Stomach (tissue), 19 donors: ENCODE results near the gene DOCK2. TPM values are rescaled to one million over a fixed set of nuclear protein-coding genes. Genes with fewer than 3 reads are reported as not detected.

Source experiments
- DNase-seq, 2 donors: peaks; one replicate each; pipeline versions ENCODE4 v3.0.0 to v3.0.0-alpha.2; 2013 to 2019
- H3K27ac ChIP-seq, 5 donors: fragments of 200-600 bp in 4 of 5; sonication (generic) in 4 of 5; one replicate each; pipeline ENCODE4 v1.5.1; 2013 to 2019; ENCODE audit warnings: mild to moderate bottlenecking in 1 of 5, moderate library complexity in 1 of 5
- H3K27me3 ChIP-seq, 3 donors: fragments of 200-600 bp; sonication (generic); one replicate each; pipeline ENCODE4 v1.5.1; 2017 to 2019; ENCODE audit warnings: mixed run types in 1 of 3
- H3K36me3 ChIP-seq, 4 donors: fragments of 200-600 bp; sonication (generic); 1 replicate in 3 of 4; 2 replicates in 1 of 4; pipeline ENCODE4 v1.5.1; 2016 to 2019
- H3K4me1 ChIP-seq, 4 donors: fragments of 200-600 bp; sonication (generic); one replicate each; pipeline ENCODE4 v1.5.1; 2016 to 2019
- H3K4me3 ChIP-seq, 4 donors: fragments of 200-600 bp; sonication (generic) in 3 of 4; one replicate each; pipeline ENCODE4 v1.5.1; 2016 to 2019; ENCODE audit warnings: mild to moderate bottlenecking in 1 of 4
- H3K9me3 ChIP-seq, 4 donors: fragments of 200-600 bp; sonication (generic); one replicate each; pipeline ENCODE4 v1.5.1; 2016 to 2019
- EP300 ChIP-seq: sonication (generic); formaldehyde crosslinking; IDR thresholded peaks from one replicate; pipeline ENCODE4 v1.6.1; 2017; ENCODE audit warnings: antibody characterized with exemption
- POLR2A ChIP-seq, 4 donors: fragments of 450-650 bp; IDR thresholded peaks; one replicate each; pipeline ENCODE4 v1.6.1; 2016; ENCODE audit warnings: antibody characterized with exemption in 4 of 4, control low read depth in 2 of 4, mild to moderate bottlenecking in 1 of 4, moderate library complexity in 1 of 4
- POLR2AphosphoS5 ChIP-seq, 3 donors: sonication (generic); formaldehyde crosslinking; IDR thresholded peaks; one replicate each; pipeline ENCODE4 v1.6.1; 2016; ENCODE audit warnings: antibody characterized with exemption in 3 of 3
- WGBS, 5 donors: extraction: QIAGEN DNeasy Blood & Tissue Kit in 3 of 5; methylation state at CpG; one replicate each; pipeline versions ENCODE4 v1.1.5 to v1.1.7; 2013 to 2018; 5-methylcytosine and 5-hydroxymethylcytosine counted together
- intact Hi-C: fragments of 100-400 bp; cut with DNase I; formaldehyde crosslinking; loops from one replicate; pipeline ENCODE4 v1.15.1; 2023; ENCODE audit warnings: low total_unique reads
- long read RNA-seq, 10 donors: transcript quantifications; one replicate each; lab custom pipeline, GENCODE V29; 2026
- polyA plus RNA-seq, 3 donors: library from polyadenylated mRNA; stranded (reverse); fragments of 200-250 nt; gene quantifications; one replicate each; pipeline ENCODE4 v1.2.3, GENCODE V29; 2013
- total RNA-seq, 5 donors: library from RNA; depleted of rRNA; stranded (reverse); fragments of >200 nt; gene quantifications; one replicate each; pipeline versions ENCODE4 v1.1.0 to v1.2.3, GENCODE V29; 2014 to 2016
- TF ChIP-seq, protein P1 (sequence below), 7 experiments: fragments of 450-650 bp in 4 of 7; fragments of 200-600 bp in 3 of 7; sonication (generic) in 3 of 7; IDR thresholded peaks; one replicate each; pipeline ENCODE4 v1.5.1; 2016 to 2019; ENCODE audit warnings: antibody characterized with exemption in 7 of 7, control low read depth in 2 of 7, mild to moderate bottlenecking in 1 of 7
- donor health status: healthy with polysubstance abuse.
- donor health status: Bipolar disorder and iron deficiency.
- donor health status: healthy.

Gene DOCK2
- total RNA-seq (10 to 100 TPM in 4 of 5 donors, 1 to 10 TPM in 1; 3.2 to 50.2 (median 12.9) TPM), polyA plus RNA-seq (1 to 10 TPM; 2.1 to 5.3 (median 3.5) TPM)
- long read RNA-seq, donor 1 = 0 reads
- long read RNA-seq, donor 2 = 0 reads
- long read RNA-seq, donor 3, partial matches to known transcripts = 0 of 1 reads
- long read RNA-seq, donor 3, other reads (novel, unspliced or antisense) = 0 of 1 reads
- long read RNA-seq, donor 4 = 0 reads
- long read RNA-seq, donor 5 = 0 reads
- long read RNA-seq, donor 6 = 0 reads
- long read RNA-seq, donor 7 = 0 reads
- long read RNA-seq, donor 8 = 0 reads
- long read RNA-seq, donor 9 = 0 reads
- long read RNA-seq, donor 10 = 0 reads

DNA sequence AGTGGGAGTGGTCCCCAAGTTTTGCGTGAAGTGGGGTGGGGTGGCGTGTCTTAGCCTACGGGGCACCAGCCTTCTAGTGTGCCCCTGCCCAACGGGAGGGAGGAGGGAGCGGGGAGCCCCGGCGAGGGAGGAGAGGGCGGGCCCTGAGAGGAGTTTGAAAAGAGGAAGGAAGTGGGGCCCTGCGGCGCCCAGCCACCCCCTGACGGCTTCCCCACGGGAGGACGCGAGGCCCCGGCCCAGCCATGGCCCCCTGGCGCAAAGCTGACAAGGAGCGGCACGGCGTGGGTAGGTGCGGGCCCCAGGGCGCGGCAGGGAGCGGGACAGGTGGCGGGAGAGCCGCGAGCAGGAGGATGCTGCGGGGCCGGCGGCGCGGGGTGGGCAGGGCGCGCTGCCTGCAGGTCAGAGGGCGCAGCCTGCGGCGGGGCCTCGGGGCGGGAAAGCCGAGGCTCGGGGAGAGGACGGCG, at the start of gene DOCK2:
Gene DOCK2, plus strand, starts transcription at position 191 of the 464 bp plus-strand sequence. Its CDS starts 52 bp downstream, at position 243.
- no peak for TF ChIP-seq EP300
- TF ChIP-seq POLR2AphosphoS5 (IDR thresholded peaks at IDR 0.05) = no peak
- TF ChIP-seq, protein P1, sequence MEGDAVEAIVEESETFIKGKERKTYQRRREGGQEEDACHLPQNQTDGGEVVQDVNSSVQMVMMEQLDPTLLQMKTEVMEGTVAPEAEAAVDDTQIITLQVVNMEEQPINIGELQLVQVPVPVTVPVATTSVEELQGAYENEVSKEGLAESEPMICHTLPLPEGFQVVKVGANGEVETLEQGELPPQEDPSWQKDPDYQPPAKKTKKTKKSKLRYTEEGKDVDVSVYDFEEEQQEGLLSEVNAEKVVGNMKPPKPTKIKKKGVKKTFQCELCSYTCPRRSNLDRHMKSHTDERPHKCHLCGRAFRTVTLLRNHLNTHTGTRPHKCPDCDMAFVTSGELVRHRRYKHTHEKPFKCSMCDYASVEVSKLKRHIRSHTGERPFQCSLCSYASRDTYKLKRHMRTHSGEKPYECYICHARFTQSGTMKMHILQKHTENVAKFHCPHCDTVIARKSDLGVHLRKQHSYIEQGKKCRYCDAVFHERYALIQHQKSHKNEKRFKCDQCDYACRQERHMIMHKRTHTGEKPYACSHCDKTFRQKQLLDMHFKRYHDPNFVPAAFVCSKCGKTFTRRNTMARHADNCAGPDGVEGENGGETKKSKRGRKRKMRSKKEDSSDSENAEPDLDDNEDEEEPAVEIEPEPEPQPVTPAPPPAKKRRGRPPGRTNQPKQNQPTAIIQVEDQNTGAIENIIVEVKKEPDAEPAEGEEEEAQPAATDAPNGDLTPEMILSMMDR (IDR thresholded peaks at IDR 0.05) = no peak
- no peak for TF ChIP-seq POLR2A (IDR thresholded peaks at IDR 0.05)
- intact Hi-C loops = no loop called here
- Histone ChIP-seq H3K27me3 (peaks cover 0 to 22% (median 18%) of the 10 kb centered on the region in 3 donors), H3K4me3 (peak within 1 kb of the TSS; percentile 34 to 60 (median 48)), H3K27ac (peak within 1 kb of the TSS; percentile 23 to 82 (median 60)), H3K36me3 (no peaks in the 10 kb centered on the region), H3K4me1 (peaks cover 0 to 19% (median 10%) of the 10 kb centered on the region in 4 donors), H3K9me3 (peaks cover 0 to 20% (median 6%) of the 10 kb centered on the region in 4 donors)
- DNase-seq = peak; percentile 58
- 1 to 3% (median 3%) methylated on average over 16 to 42 of the region's 42 CpGs for WGBS, 5 donors

DNA sequence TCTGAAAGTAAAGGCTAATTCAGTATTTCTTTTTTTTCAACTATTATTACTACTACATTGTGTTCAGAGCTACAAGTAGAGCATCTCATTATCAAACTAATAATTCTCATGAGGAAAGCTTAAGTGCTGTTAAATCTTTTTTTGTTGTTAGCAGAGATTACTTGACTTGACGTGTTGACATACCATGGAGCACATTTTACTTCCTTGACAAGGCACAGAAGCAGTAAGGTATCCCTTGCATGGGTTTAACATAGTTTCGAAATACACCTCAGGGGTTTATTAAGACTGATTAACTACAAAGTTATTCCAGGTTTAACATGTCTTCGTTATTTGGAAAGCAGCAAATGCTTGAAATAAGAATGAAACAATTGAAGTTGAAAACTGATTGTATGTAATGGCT, 46.5 kb upstream of the DOCK2 start:
- TF ChIP-seq POLR2A (IDR thresholded peaks at IDR 0.05) (no peak), EP300 (no peak), POLR2AphosphoS5 (IDR thresholded peaks at IDR 0.05) (no peak)
- TF ChIP-seq, protein P1 (IDR thresholded peaks at IDR 0.05) = no peak
- Histone ChIP-seq H3K4me1 (no peaks in the 10 kb centered on the region), H3K9me3 (no peaks in the 10 kb centered on the region), H3K36me3 (peaks cover 0 to 70% (median 68%) of the 10 kb centered on the region in 4 donors), H3K27me3 (no peaks in the 10 kb centered on the region), H3K27ac (no peak overlapping the region), H3K4me3 (no peak overlapping the region)
- 90 to 96% (median 92%) methylated on average over 3 of the region's 3 CpGs for WGBS, 5 donors
- DNase-seq = no peak
- intact Hi-C loops = no loop called here

DNA sequence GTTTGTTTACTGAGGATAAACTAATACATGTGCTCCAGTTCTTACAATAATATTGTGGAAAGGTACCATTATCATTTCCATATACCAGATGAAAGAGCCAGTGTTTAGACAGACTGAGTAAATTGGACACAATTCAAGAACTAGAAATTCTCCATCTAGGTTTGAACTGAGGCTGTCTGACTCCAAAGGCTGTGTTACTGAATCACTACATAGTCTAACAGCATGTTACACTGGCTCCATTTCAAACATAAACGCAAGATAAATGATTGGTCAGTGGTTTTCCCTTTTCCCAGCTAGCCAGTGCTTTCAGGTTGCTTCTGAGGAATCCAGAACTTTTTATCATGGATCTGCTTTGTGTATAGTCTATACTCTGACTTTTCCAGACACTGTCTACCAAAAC, 45.4 kb upstream of the DOCK2 start:
- no peaks in the 10 kb centered on the region for H3K9me3 ChIP-seq
- no peak overlapping the region for H3K27ac ChIP-seq
- TF ChIP-seq POLR2A (IDR thresholded peaks at IDR 0.05) = no peak
- no peak for TF ChIP-seq POLR2AphosphoS5 (IDR thresholded peaks at IDR 0.05)
- TF ChIP-seq, protein P1 (IDR thresholded peaks at IDR 0.05) = no peak
- TF ChIP-seq EP300 = no peak
- 0 to 32% (median 0%) methylated on average over 1 of the region's 1 CpG for WGBS, 5 donors
- intact Hi-C loops = no loop called here
- no peak overlapping the region for H3K4me3 ChIP-seq
- no peak for DNase-seq
- peaks cover 0 to 80% (median 79%) of the 10 kb centered on the region in 4 donors for H3K36me3 ChIP-seq
- no peaks in the 10 kb centered on the region for H3K4me1 ChIP-seq
- H3K27me3 ChIP-seq = no peaks in the 10 kb centered on the region

DNA sequence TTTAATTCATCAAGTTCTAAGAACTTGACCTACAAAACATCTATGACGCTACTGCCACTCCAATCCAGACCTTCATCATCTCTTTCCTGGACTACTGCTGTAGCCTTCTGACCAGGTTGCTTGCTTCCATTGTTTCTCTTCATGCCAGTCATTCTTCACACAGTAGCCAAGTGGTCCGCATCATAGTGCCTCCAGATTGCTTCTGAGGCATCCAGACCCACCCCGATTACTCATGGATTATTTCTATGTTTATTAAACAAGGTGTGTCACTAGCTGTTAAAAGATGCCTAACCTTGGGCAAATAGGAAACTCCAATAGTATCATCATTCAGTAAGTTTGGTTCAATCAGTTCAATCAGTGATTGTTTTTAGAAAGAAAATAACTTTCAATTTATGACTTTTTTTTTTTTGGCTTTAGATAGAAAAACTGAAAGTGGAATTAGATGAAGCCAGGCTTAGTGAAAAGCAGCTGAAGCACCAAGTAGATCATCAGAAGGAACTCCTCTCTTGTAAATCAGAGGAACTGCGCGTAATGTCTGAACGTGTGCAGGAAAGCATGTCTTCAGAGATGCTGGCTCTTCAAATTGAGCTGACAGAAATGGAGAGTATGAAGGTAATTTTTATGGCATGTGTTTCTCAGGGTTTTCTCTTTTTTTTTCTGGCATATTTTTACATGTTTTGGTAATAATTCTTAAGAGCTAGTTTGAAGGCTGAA, 44.0 kb upstream of the DOCK2 start:
- WGBS, 5 donors = 91 to 95% (median 94%) methylated on average over 6 of the region's 6 CpGs
- intact Hi-C loops = no loop called here
- TF ChIP-seq POLR2AphosphoS5 (IDR thresholded peaks at IDR 0.05) = no peak
- TF ChIP-seq POLR2A (IDR thresholded peaks at IDR 0.05) = no peak
- no peak for TF ChIP-seq EP300
- TF ChIP-seq, protein P1 (IDR thresholded peaks at IDR 0.05) = no peak

More for the DNA sequence above, 44.0 kb upstream of the DOCK2 start:
- Histone ChIP-seq H3K36me3 (peaks cover 0 to 92% (median 85%) of the 10 kb centered on the region in 4 donors), H3K27me3 (no peaks in the 10 kb centered on the region), H3K4me3 (no peak overlapping the region), H3K9me3 (no peaks in the 10 kb centered on the region), H3K27ac (no peak overlapping the region), H3K4me1 (peaks cover 0 to 2% (median 0%) of the 10 kb centered on the region in 4 donors)
- DNase-seq = no peak
